Activated CD4-positive, alpha-beta T cell treated with anti-CD3 and anti-CD28 coated beads for 1 hour (primary cell): ENCODE data around the gene UBAC2.

Experiments used
- DNase-seq: peaks from one replicate; pipeline ENCODE4 v3.0.0-alpha.2; 2020

The UBAC2 gene

GRCh38 chr13:99299256-99299919 is 98.7 kb downstream of the UBAC2 start:
- no peak for DNase-seq

GRCh38 chr13:99299920-99300341 is 99.3 kb downstream of the UBAC2 start:
- no peak for DNase-seq

GRCh38 chr13:99301056-99301838 is 100.6 kb downstream of the UBAC2 start:
- DNase-seq = no peak

- DNase-seq = no peak
Observed at GRCh38 chr13:99301913-99302636, 101.4 kb downstream of the UBAC2 start.

GRCh38 chr13:99302637-99303505 is 102.2 kb downstream of the UBAC2 start:
- no peak for DNase-seq

- DNase-seq = no peak
Observed at GRCh38 chr13:99303863-99304521, 103.3 kb downstream of the UBAC2 start.

- no peak for DNase-seq
Observed at GRCh38 chr13:99304541-99304940, 103.9 kb downstream of the UBAC2 start.

- no peak for DNase-seq
Observed at GRCh38 chr13:99305158-99305557, 104.5 kb downstream of the UBAC2 start.

GRCh38 chr13:99305566-99305965 is 104.9 kb downstream of the UBAC2 start:
- DNase-seq = no peak

- no peak for DNase-seq
Observed at GRCh38 chr13:99307247-99307646, 106.6 kb downstream of the UBAC2 start, which contains the start of gene GPR183. GPR183 (minus strand) TSS chr13:99307399; CDS start chr13:99296145, 11,254 bp downstream.

GRCh38 chr13:99307648-99308339 is 107.1 kb downstream of the UBAC2 start:
- no peak for DNase-seq

- DNase-seq = no peak
Observed at GRCh38 chr13:99308471-99309087, 107.9 kb downstream of the UBAC2 start.

GRCh38 chr13:99310382-99311031 is 109.9 kb downstream of the UBAC2 start:
- no peak for DNase-seq

- DNase-seq = no peak
Observed at GRCh38 chr13:99311137-99311536, 110.5 kb downstream of the UBAC2 start.

- no peak for DNase-seq
Observed at GRCh38 chr13:99311748-99312492, 111.3 kb downstream of the UBAC2 start.

GRCh38 chr13:99312493-99312883 is 111.8 kb downstream of the UBAC2 start:
- DNase-seq = no peak

- DNase-seq = no peak
Observed at GRCh38 chr13:99313501-99313900, 112.8 kb downstream of the UBAC2 start.

GRCh38 chr13:99313941-99314340 is 113.3 kb downstream of the UBAC2 start:
- DNase-seq = no peak

- DNase-seq = no peak
Observed at GRCh38 chr13:99314640-99315176, 114.1 kb downstream of the UBAC2 start.
